Dedifferentiated amniotic fluid mesenchymal stem cell (primary cell): ENCODE data around the gene C11orf58.

Source experiments
- DNase-seq: peaks from one replicate; pipeline ENCODE4 v3.0.0-alpha.2; 2016; ENCODE audit errors: extremely low spot score

Gene C11orf58

DNA sequence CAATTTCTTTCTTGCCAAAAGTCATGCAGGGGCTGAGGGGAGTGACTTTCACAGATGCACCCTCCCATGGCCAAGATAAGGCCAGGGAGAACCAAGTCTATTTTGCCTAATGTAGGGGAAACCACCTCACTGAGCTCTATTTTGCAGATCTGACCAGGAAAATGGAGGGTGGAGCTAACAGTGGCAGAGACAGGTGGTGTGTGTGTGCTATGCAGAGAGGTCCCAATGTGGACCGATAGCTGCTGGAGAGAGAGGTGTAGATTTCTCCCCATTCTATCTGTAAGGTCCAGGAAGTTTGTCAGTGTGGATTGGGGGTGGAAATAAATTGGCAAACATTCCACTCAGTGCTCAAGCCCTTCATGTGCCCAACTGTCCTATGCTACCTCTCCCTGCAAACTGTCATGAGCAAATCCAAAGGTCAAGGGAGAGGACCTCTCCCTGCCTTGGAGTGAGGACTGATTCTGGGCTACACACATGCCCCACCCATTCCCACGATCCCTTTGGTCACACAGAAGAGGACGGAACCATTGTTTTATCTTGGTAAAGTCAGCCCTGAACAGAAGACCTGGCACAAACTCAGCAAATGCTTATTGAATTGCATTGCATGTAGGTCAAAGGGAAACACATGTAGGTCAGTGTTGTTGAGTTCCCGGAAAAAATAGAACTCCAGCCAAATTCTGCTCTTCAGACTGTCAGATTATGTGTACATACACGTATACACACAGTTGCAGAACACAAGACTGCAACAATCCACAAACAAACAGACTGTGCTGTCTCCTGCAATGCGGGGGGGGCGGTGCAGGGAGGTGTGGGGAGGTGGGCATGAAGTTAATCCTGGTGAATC is 65.9 kb downstream of the C11orf58 start:
- DNase-seq = no peak

DNA sequence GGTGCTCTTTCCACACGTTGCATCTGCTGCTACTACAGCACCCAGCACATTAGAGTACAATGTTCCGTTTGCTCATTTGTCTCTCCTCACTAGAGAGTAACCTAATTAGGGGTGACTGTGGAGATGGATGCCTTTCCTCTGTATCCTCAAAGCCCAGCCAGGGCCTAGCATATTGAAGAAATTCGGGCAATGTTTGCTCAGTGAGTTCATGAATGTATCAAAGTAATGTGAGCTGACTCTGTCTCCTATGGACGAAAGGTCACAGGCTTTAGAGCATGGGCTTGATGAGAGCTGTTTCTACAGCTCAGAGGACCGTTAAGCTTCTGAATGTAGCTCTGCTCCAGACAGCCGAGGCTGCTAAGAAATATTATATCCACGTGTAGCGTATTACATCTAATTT is 67.5 kb downstream of the C11orf58 start:
- DNase-seq = no peak

DNA sequence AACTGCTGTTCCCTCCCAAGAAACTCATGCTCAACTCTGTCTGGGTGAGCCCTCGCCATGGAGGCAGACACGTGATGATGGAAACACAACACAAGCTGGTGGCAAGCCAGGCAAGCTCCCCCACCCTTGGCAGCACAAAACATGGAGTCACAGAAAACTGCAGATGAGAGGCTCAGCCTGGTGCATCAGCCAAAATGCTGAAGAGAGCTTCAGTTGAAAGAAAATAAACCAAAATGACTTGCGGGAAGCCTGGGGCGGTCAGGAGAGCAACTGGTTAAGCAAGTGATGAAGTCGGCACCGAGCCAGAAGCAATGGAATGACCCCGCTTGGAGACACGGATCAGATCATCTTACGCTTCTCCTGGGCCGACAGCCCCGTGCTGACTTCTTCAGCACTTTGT is 68.3 kb downstream of the C11orf58 start:
- DNase-seq = no peak

DNA sequence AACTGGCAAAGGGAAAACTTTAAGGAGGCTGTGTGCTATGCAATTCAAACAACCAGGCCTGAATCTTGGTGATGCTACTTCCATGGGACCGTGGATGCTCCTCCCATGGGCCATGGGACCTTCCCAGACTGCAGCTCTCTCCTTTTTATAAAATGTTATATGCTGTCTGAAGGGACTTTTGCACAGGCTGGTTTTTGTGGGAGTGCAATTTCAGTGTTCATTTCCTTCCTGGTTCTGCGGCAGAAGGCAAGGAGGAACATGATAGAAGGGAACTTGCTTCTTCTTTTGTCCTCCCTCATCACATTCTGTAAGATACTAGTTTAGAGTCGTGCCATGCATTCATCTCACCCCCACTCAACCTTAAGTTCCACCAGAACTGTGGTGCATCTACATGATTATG is 68.9 kb downstream of the C11orf58 start:
- no peak for DNase-seq
